ENCODE data around the gene HOXD1. TPM values are rescaled to one million over a fixed set of nuclear protein-coding genes. Genes with fewer than 3 reads are reported as not detected.

The HOXD1 gene
- total RNA-seq, 1 experiment from 2014 or later, result not detected

DNA sequence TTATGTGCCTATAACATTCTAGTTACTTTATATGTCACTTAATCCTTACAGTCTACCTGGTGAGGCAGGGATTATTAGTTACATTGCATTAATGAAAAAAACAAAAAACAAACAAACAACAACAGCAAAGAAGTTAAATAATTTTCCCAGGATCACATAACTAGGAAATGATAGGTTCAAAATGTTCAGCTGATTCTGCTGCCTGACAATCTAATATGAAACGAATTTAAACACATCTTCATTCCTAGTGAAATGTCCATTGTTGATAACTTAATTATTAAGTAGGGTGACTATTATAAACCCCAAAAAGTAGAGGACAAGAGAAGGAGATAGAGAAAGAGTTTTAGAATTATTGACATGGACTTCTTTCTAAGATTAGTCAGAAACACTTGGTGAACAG is 22.6 kb downstream of the HOXD1 start:
- TF ChIP-seq EZH2 (IDR thresholded peaks at IDR 0.05; ENCODE audit: low read depth), result no peak
- TF ChIP-seq, protein P1, sequence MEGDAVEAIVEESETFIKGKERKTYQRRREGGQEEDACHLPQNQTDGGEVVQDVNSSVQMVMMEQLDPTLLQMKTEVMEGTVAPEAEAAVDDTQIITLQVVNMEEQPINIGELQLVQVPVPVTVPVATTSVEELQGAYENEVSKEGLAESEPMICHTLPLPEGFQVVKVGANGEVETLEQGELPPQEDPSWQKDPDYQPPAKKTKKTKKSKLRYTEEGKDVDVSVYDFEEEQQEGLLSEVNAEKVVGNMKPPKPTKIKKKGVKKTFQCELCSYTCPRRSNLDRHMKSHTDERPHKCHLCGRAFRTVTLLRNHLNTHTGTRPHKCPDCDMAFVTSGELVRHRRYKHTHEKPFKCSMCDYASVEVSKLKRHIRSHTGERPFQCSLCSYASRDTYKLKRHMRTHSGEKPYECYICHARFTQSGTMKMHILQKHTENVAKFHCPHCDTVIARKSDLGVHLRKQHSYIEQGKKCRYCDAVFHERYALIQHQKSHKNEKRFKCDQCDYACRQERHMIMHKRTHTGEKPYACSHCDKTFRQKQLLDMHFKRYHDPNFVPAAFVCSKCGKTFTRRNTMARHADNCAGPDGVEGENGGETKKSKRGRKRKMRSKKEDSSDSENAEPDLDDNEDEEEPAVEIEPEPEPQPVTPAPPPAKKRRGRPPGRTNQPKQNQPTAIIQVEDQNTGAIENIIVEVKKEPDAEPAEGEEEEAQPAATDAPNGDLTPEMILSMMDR (conservative IDR thresholded peaks at IDR 0.05), result no peak
- Histone ChIP-seq H4K20me1 (ENCODE audit: insufficient read depth) (no peaks in the 10 kb centered on the region), H3K79me2 (ENCODE audit: low read depth) (no peaks in the 10 kb centered on the region), H2AFZ (no peak overlapping the region), H3F3A (ENCODE audit: insufficient read depth, low read depth) (no peaks in the 10 kb centered on the region), H3K27me3 (ENCODE audit: insufficient read depth, low read depth) (peaks cover 15% of the 10 kb centered on the region), H3K4me1 (replicated peaks; ENCODE audit: insufficient read depth) (no peaks in the 10 kb centered on the region), H3K27ac (no peak overlapping the region), H3K4me3 (no peak overlapping the region), H3K9me2 (ENCODE audit: insufficient read depth) (no peaks in the 10 kb centered on the region), H3K9me3 (ENCODE audit: insufficient read depth, low read depth) (no peaks in the 10 kb centered on the region), H3K4me2 (no peak overlapping the region), H3K36me3 (ENCODE audit: low read depth) (no peaks in the 10 kb centered on the region)
- no peak for DNase-seq
- ChIA-PET CTCF (no interaction called here), POLR2A (ENCODE audit: unreplicated experiment) (no interaction called here)
- no TSS peak for BruUV-seq (replicated peaks)
- intact Hi-C loops (cut with micrococcal nuclease; ENCODE audit: unreplicated experiment), result no loop called here

DNA sequence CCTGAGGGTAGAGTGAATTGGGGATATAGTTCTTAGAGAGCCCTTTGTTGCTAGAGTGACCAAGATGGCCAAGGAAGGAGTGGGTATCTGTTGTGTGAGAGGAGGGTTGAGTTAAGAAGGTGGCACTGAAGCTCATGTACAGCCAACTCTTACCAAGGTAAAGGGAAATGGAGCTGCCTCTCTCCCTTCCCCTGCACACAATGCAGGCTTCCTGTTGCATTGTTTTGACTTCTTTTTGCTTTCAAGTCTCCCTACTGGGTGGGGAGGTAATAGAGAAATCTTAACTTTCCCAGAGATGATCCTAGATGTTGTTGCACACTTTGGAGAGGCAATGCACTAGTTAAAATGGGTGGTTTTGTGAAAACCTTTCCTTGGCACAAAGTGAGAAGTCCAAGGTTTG is 23.8 kb downstream of the HOXD1 start:
- no peak for TF ChIP-seq EZH2 (IDR thresholded peaks at IDR 0.05; ENCODE audit: low read depth)
- no peaks in the 10 kb centered on the region for H3K9me3 ChIP-seq (ENCODE audit: insufficient read depth, low read depth)
- no peaks in the 10 kb centered on the region for H3K4me1 ChIP-seq (replicated peaks; ENCODE audit: insufficient read depth)
- intact Hi-C loops (cut with micrococcal nuclease; ENCODE audit: unreplicated experiment), result no loop called here
- H3K79me2 ChIP-seq (ENCODE audit: low read depth), result no peaks in the 10 kb centered on the region
- H3K36me3 ChIP-seq (ENCODE audit: low read depth), result no peaks in the 10 kb centered on the region
- POLR2A ChIA-PET (ENCODE audit: unreplicated experiment), result no interaction called here
- H3K27ac ChIP-seq, result no peak overlapping the region
- peaks cover 15% of the 10 kb centered on the region for H3K27me3 ChIP-seq (ENCODE audit: insufficient read depth, low read depth)
- no peaks in the 10 kb centered on the region for H3K9me2 ChIP-seq (ENCODE audit: insufficient read depth)
- DNase-seq, result no peak
- CTCF ChIA-PET, result no interaction called here
- BruUV-seq (replicated peaks), result no TSS peak
- no peaks in the 10 kb centered on the region for H4K20me1 ChIP-seq (ENCODE audit: insufficient read depth)
- no peak overlapping the region for H3K4me3 ChIP-seq
- no peak overlapping the region for H2AFZ ChIP-seq
- no peaks in the 10 kb centered on the region for H3F3A ChIP-seq (ENCODE audit: insufficient read depth, low read depth)
- no peak overlapping the region for H3K4me2 ChIP-seq

DNA sequence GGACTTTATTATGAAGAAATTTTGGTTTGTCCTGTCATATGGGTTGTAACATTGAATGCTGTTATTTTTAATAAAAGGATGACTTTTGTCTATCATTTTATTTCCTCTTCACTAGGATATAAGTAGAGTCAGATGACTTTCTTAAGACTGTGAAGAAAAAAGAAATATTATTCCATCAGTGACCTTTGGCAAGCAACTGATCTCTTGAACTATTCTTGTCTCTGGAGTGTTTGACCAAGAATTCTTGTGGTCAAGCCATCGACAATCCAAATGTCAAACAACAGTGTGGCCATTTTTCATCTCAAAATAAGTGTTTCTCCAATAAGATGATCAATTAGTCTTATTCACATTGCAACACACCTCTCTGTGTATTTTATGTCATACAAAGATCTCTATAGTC is 24.9 kb downstream of the HOXD1 start:
- H3K4me1 ChIP-seq (replicated peaks; ENCODE audit: insufficient read depth), result no peaks in the 10 kb centered on the region
- TF ChIP-seq, protein P1 (conservative IDR thresholded peaks at IDR 0.05), result no peak
- TF ChIP-seq EZH2 (IDR thresholded peaks at IDR 0.05; ENCODE audit: low read depth), result no peak
- ChIA-PET POLR2A (ENCODE audit: unreplicated experiment) (no interaction called here), CTCF (no interaction called here)
- BruUV-seq (replicated peaks), result no TSS peak
- H3K27me3 ChIP-seq (ENCODE audit: insufficient read depth, low read depth), result peaks cover 15% of the 10 kb centered on the region
- no peaks in the 10 kb centered on the region for H3K9me2 ChIP-seq (ENCODE audit: insufficient read depth)
- no peaks in the 10 kb centered on the region for H3K36me3 ChIP-seq (ENCODE audit: low read depth)
- H3K4me2 ChIP-seq, result no peak overlapping the region
- no peaks in the 10 kb centered on the region for H3F3A ChIP-seq (ENCODE audit: insufficient read depth, low read depth)
- no peak overlapping the region for H3K4me3 ChIP-seq
- H2AFZ ChIP-seq, result no peak overlapping the region
- H3K79me2 ChIP-seq (ENCODE audit: low read depth), result no peaks in the 10 kb centered on the region
- intact Hi-C loops (cut with micrococcal nuclease; ENCODE audit: unreplicated experiment), result no loop called here
- H3K27ac ChIP-seq, result no peak overlapping the region
- no peaks in the 10 kb centered on the region for H4K20me1 ChIP-seq (ENCODE audit: insufficient read depth)
- H3K9me3 ChIP-seq (ENCODE audit: insufficient read depth, low read depth), result no peaks in the 10 kb centered on the region
- DNase-seq, result no peak

DNA sequence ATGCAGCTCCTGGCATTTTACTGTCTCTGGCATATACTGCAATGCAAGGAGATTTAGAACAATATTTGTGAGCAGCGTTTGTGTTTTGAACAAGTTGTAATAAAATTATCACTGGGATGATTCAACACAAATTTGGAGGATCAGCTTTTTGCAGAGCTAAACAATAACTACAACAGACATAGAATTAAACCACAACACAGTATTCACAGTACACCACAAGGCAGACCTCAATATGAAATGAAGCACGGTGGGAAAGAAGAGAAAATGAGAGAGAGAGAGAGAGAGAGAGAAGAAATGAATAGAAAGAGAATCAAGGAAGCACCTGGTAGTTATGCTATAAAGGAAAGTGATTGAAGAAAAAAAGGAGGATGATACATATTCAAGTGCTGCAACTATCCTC is 39.4 kb downstream of the HOXD1 start:
- no peak overlapping the region for H2AFZ ChIP-seq
- no peaks in the 10 kb centered on the region for H3K4me1 ChIP-seq (replicated peaks; ENCODE audit: insufficient read depth)
- BruUV-seq (replicated peaks), result no TSS peak
- H3F3A ChIP-seq (ENCODE audit: insufficient read depth, low read depth), result no peaks in the 10 kb centered on the region
- ChIA-PET POLR2A (ENCODE audit: unreplicated experiment) (no interaction called here), CTCF (interaction anchor here (0.5 kb wide), 1 partner anchor 65 kb away, joined by 3 read pairs; no protein-coding TSS in a partner anchor)
- no peak for DNase-seq
- H3K27me3 ChIP-seq (ENCODE audit: insufficient read depth, low read depth), result peaks cover 45% of the 10 kb centered on the region
- H3K79me2 ChIP-seq (ENCODE audit: low read depth), result no peaks in the 10 kb centered on the region
- H3K36me3 ChIP-seq (ENCODE audit: low read depth), result no peaks in the 10 kb centered on the region
- no peaks in the 10 kb centered on the region for H3K9me2 ChIP-seq (ENCODE audit: insufficient read depth)
- H3K4me3 ChIP-seq, result no peak overlapping the region
- no peaks in the 10 kb centered on the region for H4K20me1 ChIP-seq (ENCODE audit: insufficient read depth)
- intact Hi-C loops (cut with micrococcal nuclease; ENCODE audit: unreplicated experiment), result no loop called here
- no peak for TF ChIP-seq EZH2 (IDR thresholded peaks at IDR 0.05; ENCODE audit: low read depth)
- no peak overlapping the region for H3K4me2 ChIP-seq
- no peaks in the 10 kb centered on the region for H3K9me3 ChIP-seq (ENCODE audit: insufficient read depth, low read depth)
- no peak overlapping the region for H3K27ac ChIP-seq
